Neural progenitor cell (in vitro differentiated cells): ENCODE data around the gene RPS2. TPM values are rescaled to one million over a fixed set of nuclear protein-coding genes. Genes with fewer than 3 reads are reported as not detected.

Experiments
- DNase-seq: peaks from one replicate; pipeline ENCODE4 v3.0.0-alpha.2; 2016; ENCODE audit warnings: low spot score
- H2AFZ ChIP-seq: fragments of 200-600 bp; sonication (generic); replicated peaks from 2 replicates; pipeline ENCODE4 v1.6.1; 2016; ENCODE audit warnings: antibody characterized with exemption
- H3F3A ChIP-seq: fragments of 200-600 bp; sonication (generic); 2 replicates; pipeline ENCODE4 v1.6.1; 2016; ENCODE audit warnings: antibody characterized with exemption, low read depth
- H3K27ac ChIP-seq: fragments of 200-600 bp; sonication (generic); 2 replicates; pipeline ENCODE4 v1.5.1; 2016; ENCODE audit warnings: mild to moderate bottlenecking
- H3K27me3 ChIP-seq: fragments of 200-600 bp; sonication (generic); 2 replicates; pipeline ENCODE4 v1.6.1; 2016; ENCODE audit warnings: mild to moderate bottlenecking, moderate library complexity
- H3K36me3 ChIP-seq: fragments of 200-600 bp; sonication (generic); 2 replicates; pipeline ENCODE4 v1.5.1; 2016
- H3K4me1 ChIP-seq: fragments of 200-600 bp; sonication (generic); 2 replicates; pipeline ENCODE4 v1.6.1; 2016; ENCODE audit warnings: mixed run types
- H3K4me2 ChIP-seq: fragments of 200-600 bp; sonication (generic); 2 replicates; pipeline ENCODE4 v1.6.1; 2016
- H3K4me3 ChIP-seq: fragments of 200-600 bp; sonication (generic); 2 replicates; pipeline ENCODE4 v1.5.1; 2016
- H3K79me2 ChIP-seq: fragments of 200-600 bp; sonication (generic); 2 replicates; pipeline ENCODE4 v1.6.1; 2016; ENCODE audit warnings: low read depth
- H3K9ac ChIP-seq: fragments of 200-600 bp; sonication (generic); 2 replicates; pipeline ENCODE4 v1.6.1; 2016
- H3K9me3 ChIP-seq: fragments of 200-600 bp; sonication (generic); 2 replicates; pipeline ENCODE4 v1.5.1; 2016; ENCODE audit warnings: low read depth
- H4K20me1 ChIP-seq: fragments of 200-600 bp; sonication (generic); 2 replicates; pipeline ENCODE4 v1.6.1; 2016; ENCODE audit warnings: low read depth
- H3K27ac Mint-ChIP-seq: 3 replicates; pipeline ENCODE4 v1.8.0; 2021; ENCODE audit warnings: mixed read lengths
- H3K27me3 Mint-ChIP-seq: 2 replicates; pipeline ENCODE4 v1.8.0; 2022; ENCODE audit warnings: low read depth, mild to moderate bottlenecking, inconsistent platforms, moderate library complexity, mixed read lengths; ENCODE audit not compliant: insufficient read depth
- H3K36me3 Mint-ChIP-seq: 3 replicates; pipeline ENCODE4 v1.8.0; 2021; ENCODE audit warnings: mixed read lengths
- H3K4me1 Mint-ChIP-seq: 3 replicates; pipeline ENCODE4 v1.8.0; 2021; ENCODE audit warnings: mixed read lengths
- H3K4me3 Mint-ChIP-seq: 3 replicates; pipeline ENCODE4 v1.8.0; 2021; ENCODE audit warnings: mild to moderate bottlenecking, moderate library complexity, mixed read lengths
- H3K9me3 Mint-ChIP-seq: 3 replicates; pipeline ENCODE4 v1.8.0; 2020; ENCODE audit warnings: mixed read lengths
- CTCF ChIP-seq: fragments of 200-600 bp; sonication (generic); IDR thresholded peaks from 2 replicates; pipeline ENCODE4 v1.5.1; 2017; ENCODE audit warnings: antibody characterized with exemption, mild to moderate bottlenecking
- EZH2 ChIP-seq: fragments of 200-600 bp; sonication (generic); IDR thresholded peaks from 2 replicates; pipeline ENCODE4 v1.6.1; 2017; ENCODE audit warnings: antibody characterized with exemption, mild to moderate bottlenecking, moderate library complexity
- EZH2phosphoT487 ChIP-seq: fragments of 200-600 bp; sonication (generic); IDR thresholded peaks from 2 replicates; pipeline ENCODE4 v1.6.1; 2017; ENCODE audit warnings: antibody characterized with exemption
- total RNA-seq: library from RNA; depleted of rRNA; stranded (reverse); fragments of >200 nt; gene quantifications from 2 replicates; pipeline ENCODE4 v1.2.3, GENCODE V29; 2015; ENCODE audit warnings: low replicate concordance

The RPS2 gene
- total RNA-seq, 1 donor from 2014 or later = 3,079 TPM

- Histone ChIP-seq H3K79me2 (peaks cover 14% of the 10 kb centered on the region), H3K27me3 (peaks cover 56% of the 10 kb centered on the region), H3K4me3 (no peak within 1 kb of the TSS), H3K9me3 (no peaks in the 10 kb centered on the region), H4K20me1 (peaks cover 44% of the 10 kb centered on the region), H3K36me3 (no peaks in the 10 kb centered on the region), H3K9ac (no peak within 1 kb of the TSS), H2AFZ (no peak within 1 kb of the TSS), H3K27ac (no peak within 1 kb of the TSS), H3F3A (peaks cover 26% of the 10 kb centered on the region), H3K4me2 (peak within 1 kb of the TSS; percentile 77), H3K4me1 (peaks cover 37% of the 10 kb centered on the region)
- no peak for DNase-seq
- TF ChIP-seq EZH2 (no peak), CTCF (no peak), EZH2phosphoT487 (no peak)
- Mint-ChIP-seq H3K9me3 (no peaks in the 10 kb centered on the region), H3K4me3 (peak within 1 kb of the TSS; percentile 82), H3K36me3 (peaks cover 2% of the 10 kb centered on the region), H3K27me3 (peaks cover 24% of the 10 kb centered on the region), H3K27ac (no peak within 1 kb of the TSS), H3K4me1 (peaks cover 24% of the 10 kb centered on the region)
Observed at GRCh38 chr16:1981398-1981836, 16.8 kb upstream of the RPS2 start, which contains the start of gene NOXO1. Gene NOXO1 (minus strand): TSS chr16:1981469. CDS start chr16:1981179, 290 bp downstream.

- Histone ChIP-seq H3K27ac (no peak overlapping the region), H3K27me3 (peaks cover 56% of the 10 kb centered on the region), H3K36me3 (no peaks in the 10 kb centered on the region), H3K9ac (no peak overlapping the region), H3K79me2 (peaks cover 14% of the 10 kb centered on the region), H3K4me1 (peaks cover 37% of the 10 kb centered on the region), H3K9me3 (no peaks in the 10 kb centered on the region), H4K20me1 (peaks cover 44% of the 10 kb centered on the region), H3K4me2 (peak overlapping the region; percentile 77), H3F3A (peaks cover 26% of the 10 kb centered on the region), H2AFZ (no peak overlapping the region), H3K4me3 (no peak overlapping the region)
- no peak for DNase-seq
- no peak overlapping the region for H3K4me3 Mint-ChIP-seq
- no peak overlapping the region for H3K27ac Mint-ChIP-seq
- H3K4me1 Mint-ChIP-seq = peaks cover 24% of the 10 kb centered on the region
- no peaks in the 10 kb centered on the region for H3K9me3 Mint-ChIP-seq
- no peaks in the 10 kb centered on the region for H3K36me3 Mint-ChIP-seq
- TF ChIP-seq EZH2 (no peak), CTCF (no peak), EZH2phosphoT487 (no peak)
- H3K27me3 Mint-ChIP-seq = peaks cover 24% of the 10 kb centered on the region
Observed at GRCh38 chr16:1980770-1981087, 16.1 kb upstream of the RPS2 start.

DNA sequence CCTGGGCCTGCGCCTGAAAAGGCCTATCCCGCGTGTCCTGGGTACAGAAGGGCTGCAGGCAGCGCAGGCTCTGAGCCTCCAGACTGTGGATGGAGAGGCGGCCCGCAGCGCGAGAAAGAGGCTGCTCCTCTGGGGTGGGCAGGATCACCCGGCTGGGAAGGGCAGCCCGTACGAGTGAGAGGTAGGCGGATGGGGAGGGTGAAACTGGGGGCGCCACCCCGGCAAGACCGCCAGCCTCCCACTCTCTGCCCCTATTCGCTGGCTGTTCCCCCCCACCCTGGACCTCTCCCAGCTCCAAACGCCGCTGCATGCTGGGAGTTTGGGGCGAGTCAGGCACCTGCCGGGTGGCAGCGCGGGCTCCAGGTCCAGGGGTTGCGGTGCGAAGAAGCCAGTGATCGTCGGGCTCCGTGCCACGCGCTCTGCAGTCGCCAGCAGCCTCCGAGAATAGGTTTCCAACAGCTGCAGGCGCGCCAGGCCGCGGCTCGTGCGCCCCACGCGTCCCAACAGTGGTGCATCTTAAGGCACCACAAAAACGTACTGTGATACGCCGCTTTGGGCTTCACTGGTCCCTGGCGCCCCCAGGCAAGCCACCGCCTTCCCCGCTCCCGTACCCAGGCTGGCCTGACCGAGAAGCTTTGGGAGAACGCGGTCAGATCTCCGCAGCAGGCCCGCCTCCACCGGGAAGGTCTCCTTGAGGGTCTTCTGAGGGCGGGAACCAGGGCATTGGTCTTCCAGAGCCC is 15.6 kb upstream of the RPS2 start:
- Mint-ChIP-seq H3K4me3 (no peak overlapping the region), H3K9me3 (no peaks in the 10 kb centered on the region), H3K27ac (no peak overlapping the region), H3K36me3 (no peaks in the 10 kb centered on the region), H3K4me1 (peaks cover 23% of the 10 kb centered on the region), H3K27me3 (peaks cover 24% of the 10 kb centered on the region)
- H3K27ac ChIP-seq = no peak overlapping the region
- H3K9ac ChIP-seq = no peak overlapping the region
- H3K27me3 ChIP-seq = peaks cover 56% of the 10 kb centered on the region
- peaks cover 36% of the 10 kb centered on the region for H3K4me1 ChIP-seq
- H3K36me3 ChIP-seq = no peaks in the 10 kb centered on the region
- H2AFZ ChIP-seq = no peak overlapping the region
- peaks cover 10% of the 10 kb centered on the region for H3K79me2 ChIP-seq
- TF ChIP-seq CTCF (no peak), EZH2 (peak; percentile 79), EZH2phosphoT487 (peak; percentile 48)
- no peaks in the 10 kb centered on the region for H3K9me3 ChIP-seq
- peaks cover 26% of the 10 kb centered on the region for H3F3A ChIP-seq
- peak overlapping the region; percentile 77 for H3K4me2 ChIP-seq
- DNase-seq = peak; percentile 49
- H4K20me1 ChIP-seq = peaks cover 44% of the 10 kb centered on the region
- H3K4me3 ChIP-seq = peak overlapping the region; percentile 25
